Ovary (tissue), 9 donors: ENCODE data around the gene ADAM10. TPM values are rescaled to one million over a fixed set of nuclear protein-coding genes. Genes with fewer than 3 reads are reported as not detected.

ENCODE experiments used
- DNase-seq, 5 donors: peaks; one replicate each; pipeline ENCODE4 v3.0.0-alpha.2; 2019 to 2020
- H3K27ac ChIP-seq, 2 donors: fragments of 200-600 bp; one replicate each; pipeline versions ENCODE4 v1.5.1 to v1.8.0; 2019 to 2022
- H3K27me3 ChIP-seq: fragments of 200-600 bp; one replicate; pipeline ENCODE4 v1.8.0; 2022
- H3K36me3 ChIP-seq: fragments of 200-600 bp; sonication (generic); one replicate; pipeline ENCODE4 v1.5.1; 2019
- H3K4me1 ChIP-seq: one replicate; pipeline ENCODE4 v1.8.1; 2013; ENCODE audit warnings: mild to moderate bottlenecking, moderate library complexity; ENCODE audit not compliant: insufficient read depth
- H3K4me3 ChIP-seq: fragments of 200-600 bp; sonication (generic); one replicate; pipeline ENCODE4 v1.5.1; 2017
- H3K9me3 ChIP-seq, 2 donors: fragments of 200-600 bp in 1 of 2; sonication (generic) in 1 of 2; one replicate each; pipeline versions ENCODE4 v1.5.1 to v1.8.1; 2013 to 2019; ENCODE audit warnings: mild to moderate bottlenecking in 1 of 2, moderate library complexity in 1 of 2
- EP300 ChIP-seq: sonication (generic); formaldehyde crosslinking; IDR thresholded peaks from one replicate; pipeline ENCODE4 v1.6.1; 2017; ENCODE audit warnings: antibody characterized with exemption
- POLR2A ChIP-seq: fragments of 450-650 bp; IDR thresholded peaks from one replicate; pipeline ENCODE4 v1.6.1; 2017; ENCODE audit warnings: antibody characterized with exemption, mild to moderate bottlenecking, moderate library complexity
- WGBS, 3 donors: extraction: QIAGEN DNeasy Blood & Tissue Kit in 1 of 3; methylation state at CpG; one replicate each; pipeline versions ENCODE4 v1.1.5 to v1.1.7; 2013 to 2017; 5-methylcytosine and 5-hydroxymethylcytosine counted together
- intact Hi-C, 4 donors: fragments of 100-400 bp; cut with DNase I; formaldehyde crosslinking; loops; one replicate each; pipeline versions ENCODE4 v1.11.0 to v1.15.1; 2022 to 2023
- polyA plus RNA-seq, 2 donors: library from polyadenylated mRNA; stranded (reverse); fragments of 200-250 nt in 1 of 2; fragments of 350-450 nt in 1 of 2; fragmentation: Illumina TruSeq in 1 of 2; extraction: RNeasy Lipid Tissue Mini Kit (QIAGEN cat#74804) in 1 of 2; gene quantifications; one replicate each; pipeline ENCODE4 v1.2.3, GENCODE V29; 2013 to 2014
- total RNA-seq, 7 donors: library from RNA; depleted of rRNA in 2 of 7; stranded (reverse); fragments of >200 nt in 2 of 7; fragmentation: NEBNext Ultra II Directional in 3 of 7; extraction: Animal tissue kit (Norgen Biotek cat#: 25700) in 3 of 7; gene quantifications; one replicate each; pipeline versions ENCODE4 v1.1.0 to v1.2.4, GENCODE V29; 2016 to 2023
- TF ChIP-seq, protein P1 (sequence below), 3 donors: fragments of 450-650 bp in 2 of 3; fragments of 200-600 bp in 1 of 3; IDR thresholded peaks; one replicate each; pipeline versions ENCODE4 v1.5.1 to v1.8.0; 2016 to 2022; ENCODE audit warnings: antibody characterized with exemption in 3 of 3, mild to moderate bottlenecking in 1 of 3
- donor health status: DM: no; HTN: no; CAD: no; lungs with moderate emphysema.
- donor health status: DM: no; HTN: no; CAD: no.
- donor health status: Bipolar disorder and iron deficiency.
- donor health status: DM: yes; HTN: yes; CAD: no.
- donor health status: DM: no; HTN: no; CAD: no.
- donor health status: DM: yes; HTN: yes; CAD: no.

Gene ADAM10
- total and polyA plus RNA-seq, 9 donors: 23.2 to 86.4 (median 63.0) TPM

DNA sequence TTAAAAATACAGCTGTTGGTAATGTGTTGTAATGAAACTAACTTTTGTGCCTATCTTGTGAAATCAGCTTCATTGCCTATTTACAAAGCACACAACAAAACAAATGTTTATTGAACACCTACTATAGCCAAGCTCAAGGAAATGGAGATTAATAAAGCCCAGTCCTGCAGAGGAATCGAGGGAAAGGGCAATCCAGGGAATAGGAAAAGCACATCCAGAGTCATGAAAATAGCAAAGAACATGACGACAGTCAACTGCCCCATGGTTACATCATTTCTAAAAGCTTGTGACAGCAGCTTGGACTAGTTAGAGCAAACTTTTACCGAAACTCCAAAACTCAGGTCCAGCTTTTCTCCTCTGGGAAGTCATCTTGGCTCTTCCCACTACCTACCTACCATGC, 160.5 kb downstream of the ADAM10 start:
- intact Hi-C loops: loop anchor here in 1 of 4 donors (5.0 kb wide), 1 partner anchor 1427 kb away; no protein-coding TSS in a partner anchor
- no peak for DNase-seq
- H3K27me3 ChIP-seq: no peaks in the 10 kb centered on the region
- H3K36me3 ChIP-seq: no peaks in the 10 kb centered on the region
- no peak overlapping the region for H3K4me3 ChIP-seq
- H3K27ac ChIP-seq: no peak overlapping the region
- TF ChIP-seq EP300 (no peak), POLR2A (no peak)
- TF ChIP-seq, protein P1, sequence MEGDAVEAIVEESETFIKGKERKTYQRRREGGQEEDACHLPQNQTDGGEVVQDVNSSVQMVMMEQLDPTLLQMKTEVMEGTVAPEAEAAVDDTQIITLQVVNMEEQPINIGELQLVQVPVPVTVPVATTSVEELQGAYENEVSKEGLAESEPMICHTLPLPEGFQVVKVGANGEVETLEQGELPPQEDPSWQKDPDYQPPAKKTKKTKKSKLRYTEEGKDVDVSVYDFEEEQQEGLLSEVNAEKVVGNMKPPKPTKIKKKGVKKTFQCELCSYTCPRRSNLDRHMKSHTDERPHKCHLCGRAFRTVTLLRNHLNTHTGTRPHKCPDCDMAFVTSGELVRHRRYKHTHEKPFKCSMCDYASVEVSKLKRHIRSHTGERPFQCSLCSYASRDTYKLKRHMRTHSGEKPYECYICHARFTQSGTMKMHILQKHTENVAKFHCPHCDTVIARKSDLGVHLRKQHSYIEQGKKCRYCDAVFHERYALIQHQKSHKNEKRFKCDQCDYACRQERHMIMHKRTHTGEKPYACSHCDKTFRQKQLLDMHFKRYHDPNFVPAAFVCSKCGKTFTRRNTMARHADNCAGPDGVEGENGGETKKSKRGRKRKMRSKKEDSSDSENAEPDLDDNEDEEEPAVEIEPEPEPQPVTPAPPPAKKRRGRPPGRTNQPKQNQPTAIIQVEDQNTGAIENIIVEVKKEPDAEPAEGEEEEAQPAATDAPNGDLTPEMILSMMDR (IDR thresholded peaks at IDR 0.05): no peak
- H3K4me1 ChIP-seq: no peaks in the 10 kb centered on the region
- no peaks in the 10 kb centered on the region for H3K9me3 ChIP-seq
- WGBS, 3 donors: 92 to 95% (median 95%) methylated on average over 3 of the region's 3 CpGs

DNA sequence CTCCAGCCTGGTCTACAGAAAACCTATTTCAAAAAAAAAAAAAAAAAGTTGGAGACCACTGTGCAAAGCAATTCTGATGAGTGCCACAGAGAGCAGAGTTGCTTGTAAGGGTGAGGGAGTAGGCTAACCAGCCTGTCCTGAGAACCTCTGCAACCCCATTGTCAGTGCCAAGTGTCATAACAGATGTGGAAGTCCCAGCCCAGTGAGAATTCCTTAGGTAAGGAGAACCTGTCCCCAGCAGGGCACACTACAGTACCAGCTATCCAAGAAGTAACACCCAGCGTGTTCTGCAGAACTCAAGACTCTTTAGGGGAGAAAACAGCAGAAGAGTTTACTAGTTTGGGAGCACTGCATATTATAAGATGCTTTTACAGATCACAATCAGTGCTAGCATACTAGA, 161.4 kb downstream of the ADAM10 start:
- H3K27ac ChIP-seq: no peak overlapping the region
- 80 to 100% (median 91%) methylated on average over 1 of the region's 1 CpG for WGBS, 3 donors
- intact Hi-C loops: loop anchor here in 1 of 4 donors (5.0 kb wide), 1 partner anchor 1426 kb away; no protein-coding TSS in a partner anchor
- no peaks in the 10 kb centered on the region for H3K4me1 ChIP-seq
- no peaks in the 10 kb centered on the region for H3K27me3 ChIP-seq
- DNase-seq: no peak
- H3K4me3 ChIP-seq: no peak overlapping the region
- H3K9me3 ChIP-seq: no peaks in the 10 kb centered on the region
- TF ChIP-seq, protein P1 (IDR thresholded peaks at IDR 0.05): no peak
- TF ChIP-seq POLR2A: no peak
- no peak for TF ChIP-seq EP300
- H3K36me3 ChIP-seq: no peaks in the 10 kb centered on the region

DNA sequence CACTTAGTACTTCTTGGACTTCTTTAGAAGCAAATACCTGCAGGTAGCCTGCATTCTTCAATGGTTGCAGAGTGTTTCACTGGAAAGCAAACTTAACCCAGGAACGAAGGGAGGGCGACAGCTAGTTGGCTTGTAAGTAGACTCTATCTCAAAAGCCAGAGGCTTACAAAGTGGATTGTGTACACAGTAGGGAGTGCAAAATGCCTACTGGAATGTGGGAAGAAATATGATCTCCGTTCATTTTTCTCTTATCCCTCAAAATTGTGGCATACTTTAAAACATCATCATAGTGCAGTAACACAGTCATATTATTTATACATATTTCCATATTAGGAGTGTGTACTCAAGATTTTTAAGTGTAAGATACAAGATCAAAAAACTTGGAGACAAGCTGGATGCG, 162.0 kb downstream of the ADAM10 start:
- WGBS, 3 donors: 58 to 69% (median 64%) methylated on average over 4 of the region's 4 CpGs
- no peak for DNase-seq
- Histone ChIP-seq H3K9me3 (no peaks in the 10 kb centered on the region), H3K36me3 (no peaks in the 10 kb centered on the region), H3K4me1 (no peaks in the 10 kb centered on the region), H3K27ac (no peak overlapping the region), H3K27me3 (no peaks in the 10 kb centered on the region), H3K4me3 (no peak overlapping the region)
- intact Hi-C loops: loop anchor here in 1 of 4 donors (5.0 kb wide), 1 partner anchor 1425 kb away; no protein-coding TSS in a partner anchor
- no peak for TF ChIP-seq EP300
- TF ChIP-seq POLR2A: no peak

DNA sequence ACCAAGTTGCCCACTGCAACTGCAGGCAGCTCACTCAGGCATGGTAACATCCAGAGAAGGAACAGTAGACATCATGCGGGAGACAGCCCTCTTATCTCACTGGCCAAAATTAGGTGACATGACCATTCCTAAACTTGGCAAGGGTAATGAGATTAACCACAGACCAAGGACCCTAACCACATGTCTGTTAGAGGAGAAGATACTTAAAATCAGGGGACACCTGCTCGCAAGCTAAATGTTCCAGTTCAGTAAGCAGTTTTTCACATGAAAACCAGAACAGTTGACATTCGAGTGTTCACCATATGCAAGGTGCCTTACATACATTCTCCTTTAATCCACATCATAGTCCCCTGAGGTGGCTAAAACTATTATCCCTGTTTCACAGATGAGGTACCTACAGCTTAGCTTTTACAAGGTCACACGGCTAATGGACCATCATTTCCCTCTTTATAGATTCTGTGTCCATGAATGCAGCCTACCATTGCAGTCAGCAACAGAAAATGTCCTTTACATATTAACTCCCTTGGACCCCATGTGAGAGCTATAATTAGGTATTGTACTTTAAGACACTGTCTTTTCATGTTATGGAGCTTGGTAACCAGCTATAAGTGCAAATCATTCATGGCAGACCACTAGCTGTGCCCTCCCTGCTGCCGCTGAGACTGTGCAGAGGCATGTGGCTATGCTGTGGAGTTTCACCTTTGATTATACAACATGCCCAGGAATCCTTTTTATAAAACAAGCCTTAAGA, 163.6 kb downstream of the ADAM10 start:
- no peaks in the 10 kb centered on the region for H3K4me1 ChIP-seq
- H3K9me3 ChIP-seq: no peaks in the 10 kb centered on the region
- WGBS, 3 donors: 77 to 93% (median 80%) methylated on average over 5 of the region's 5 CpGs
- H3K36me3 ChIP-seq: no peaks in the 10 kb centered on the region
- DNase-seq: no peak
- H3K27me3 ChIP-seq: no peaks in the 10 kb centered on the region
- no peak overlapping the region for H3K4me3 ChIP-seq
- H3K27ac ChIP-seq: no peak overlapping the region
- TF ChIP-seq POLR2A: no peak
- intact Hi-C loops: loop anchor here in 1 of 4 donors (5.0 kb wide), 1 partner anchor 1424 kb away; no protein-coding TSS in a partner anchor

DNA sequence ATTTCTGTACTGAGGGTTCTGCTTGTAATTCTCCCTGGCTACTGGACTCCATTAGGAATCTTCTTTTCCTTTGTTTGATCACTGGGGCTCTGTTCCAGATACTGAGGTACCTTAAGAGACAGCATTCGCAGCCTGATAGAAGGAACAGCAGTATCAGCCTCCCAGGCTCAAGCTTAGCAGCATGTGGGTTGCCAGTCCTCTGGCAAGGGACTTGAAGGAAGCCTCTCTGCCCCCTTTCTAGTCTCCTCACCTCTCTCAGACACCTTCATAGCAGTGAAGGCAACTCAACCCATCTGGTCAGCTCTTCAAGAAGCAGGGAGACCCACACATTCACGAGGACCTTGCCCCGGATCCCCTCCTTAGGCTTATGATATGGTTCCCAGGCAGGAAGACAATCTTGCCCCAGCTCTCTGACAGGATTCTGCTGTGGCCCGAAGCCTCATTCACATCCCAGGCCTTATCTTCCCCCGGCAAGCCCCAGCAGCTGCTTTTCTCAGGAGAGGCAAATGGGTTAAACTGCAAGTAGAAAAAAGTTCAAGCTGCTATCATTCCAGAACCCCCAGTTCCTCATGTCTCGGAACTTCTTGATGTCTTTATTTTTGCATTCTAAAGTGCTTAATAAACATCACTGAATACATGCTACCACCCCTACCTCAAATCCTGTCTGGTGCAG, 164.6 kb downstream of the ADAM10 start:
- Histone ChIP-seq H3K9me3 (no peaks in the 10 kb centered on the region), H3K4me1 (no peaks in the 10 kb centered on the region), H3K27ac (no peak overlapping the region), H3K36me3 (no peaks in the 10 kb centered on the region), H3K27me3 (no peaks in the 10 kb centered on the region), H3K4me3 (no peak overlapping the region)
- TF ChIP-seq POLR2A (no peak), EP300 (no peak)
- TF ChIP-seq, protein P1 (IDR thresholded peaks at IDR 0.05): no peak
- WGBS, 3 donors: 39 to 53% (median 43%) methylated on average over 6 of the region's 6 CpGs
- intact Hi-C loops: loop anchor here in 1 of 4 donors (5.0 kb wide), 1 partner anchor 1423 kb away; no protein-coding TSS in a partner anchor
- no peak for DNase-seq
